Endothelial cell of umbilical vein (primary cell): Measurements from ENCODE around the gene PPP2R2C. TPM values are rescaled to one million over a fixed set of nuclear protein-coding genes. Genes with fewer than 3 reads are reported as not detected.

ENCODE experiments used
- BruUV-seq: library from RNA; stranded (reverse); fragments of 400-500 nt; replicated peaks from 2 replicates; lab custom pipeline; 2021; lab: Mats Ljungman, UMichigan
- CTCF ChIA-PET: fragments of 300-600, 350-600 bp; sonication (Branson Sonifier 250); formaldehyde crosslinking; loops from one replicate; lab custom pipeline; 2021; ENCODE audit warnings: antibody characterized with exemption, inconsistent platforms; lab: Charles Lee
- POLR2A ChIA-PET: fragments of 300-600, 350-600 bp; sonication (Branson Sonifier 250); formaldehyde crosslinking; loops from one replicate; lab custom pipeline; 2021; ENCODE audit warnings: antibody characterized with exemption, inconsistent platforms; lab: Charles Lee
- DNase-seq: peaks from one replicate; pipeline ENCODE4 v3.0.0-alpha.2; 2011; ENCODE audit warnings: low read depth, low spot score
- FAIRE-seq: peaks from 2 replicates; lab custom pipeline; 2011; peaks lifted over from hg19 to GRCh38; lab: Jason Lieb, UNC
- H2AFZ ChIP-seq: 2 replicates; pipeline ENCODE4 v1.6.0; 2012; ENCODE audit warnings: low read depth, low read length, control low read depth, inconsistent platforms
- H3K27ac ChIP-seq: 2 replicates; pipeline ENCODE4 v1.5.1; 2011; ENCODE audit warnings: low read depth, mild to moderate bottlenecking, control low read depth, low read length, moderate library complexity; ENCODE audit not compliant: insufficient read depth
- H3K27me3 ChIP-seq, 2 experiments: 2 replicates each; pipeline versions ENCODE4 v1.6.0 to v1.6.1; 2011; ENCODE audit warnings: low read length in 2 of 2, mixed read lengths in 1 of 2; ENCODE audit not compliant: control insufficient read depth in 2 of 2, insufficient read depth in 2 of 2
- H3K36me3 ChIP-seq, 2 experiments: 2 replicates in 1 of 2; 3 replicates in 1 of 2; pipeline ENCODE4 v1.5.1; 2011; ENCODE audit warnings: low read length in 2 of 2, mild to moderate bottlenecking in 1 of 2, moderate library complexity in 1 of 2; ENCODE audit not compliant: control insufficient read depth in 2 of 2, insufficient read depth in 2 of 2; ENCODE audit errors: extremely low read depth in 1 of 2
- H3K4me1 ChIP-seq: 3 replicates; pipeline ENCODE4 v1.5.1; 2011; ENCODE audit warnings: mild to moderate bottlenecking, low read length; ENCODE audit not compliant: control insufficient read depth, insufficient read depth; ENCODE audit errors: extremely low read depth
- H3K4me2 ChIP-seq: 2 replicates; pipeline ENCODE4 v1.6.1; 2011; ENCODE audit warnings: low read length, control low read depth, mixed read lengths; ENCODE audit not compliant: insufficient read depth
- H3K4me3 ChIP-seq, 3 experiments: fragments of 200-600 bp in 1 of 3; sonication (generic), shearing (Covaris generic) in 1 of 3; replicated peaks in 1 of 3; 2 replicates each; pipeline ENCODE4 v1.5.1; 2011 to 2016; ENCODE audit warnings: control low read depth in 3 of 3, low read length in 3 of 3, mild to moderate bottlenecking in 2 of 3, inconsistent platforms in 1 of 3, low read depth in 1 of 3, moderate library complexity in 1 of 3; ENCODE audit not compliant: insufficient read depth in 1 of 3
- H3K79me2 ChIP-seq: 2 replicates; pipeline ENCODE4 v1.6.0; 2012; ENCODE audit warnings: low read length, inconsistent platforms; ENCODE audit not compliant: control insufficient read depth, insufficient read depth
- H3K9ac ChIP-seq: replicated peaks from 2 replicates; pipeline ENCODE3; 2011; ENCODE audit warnings: low read length, control low read depth; ENCODE audit not compliant: insufficient read depth; ENCODE audit errors: extremely low read depth
- H3K9me1 ChIP-seq: replicated peaks from 3 replicates; pipeline ENCODE4 v1.6.0; 2011; ENCODE audit warnings: mild to moderate bottlenecking, low read length; ENCODE audit not compliant: control insufficient read depth, insufficient read depth; ENCODE audit errors: extremely low read depth
- H3K9me3 ChIP-seq: replicated peaks from 2 replicates; pipeline ENCODE4 v1.5.1; 2012; ENCODE audit warnings: low read length, inconsistent platforms; ENCODE audit not compliant: control insufficient read depth, insufficient read depth
- H4K20me1 ChIP-seq: replicated peaks from 2 replicates; pipeline ENCODE3; 2011; ENCODE audit warnings: mild to moderate bottlenecking, low read length; ENCODE audit not compliant: control insufficient read depth, insufficient read depth; ENCODE audit errors: extremely low read depth
- EZH2 ChIP-seq: IDR thresholded peaks from 2 replicates; pipeline ENCODE4 v1.6.1; 2012; ENCODE audit warnings: borderline replicate concordance, low read depth, mild to moderate bottlenecking, moderate library complexity, low read length, inconsistent platforms; ENCODE audit not compliant: severe bottlenecking
- FOS ChIP-seq: IDR thresholded peaks from 2 replicates; pipeline ENCODE4 v1.6.1; 2011; ENCODE audit warnings: mild to moderate bottlenecking, low read length, moderate library complexity, borderline replicate concordance; ENCODE audit not compliant: insufficient read depth
- GATA2 ChIP-seq: IDR thresholded peaks from 2 replicates; pipeline ENCODE4 v1.7.0; 2011; ENCODE audit warnings: low read depth, mild to moderate bottlenecking, moderate library complexity, mixed read lengths, low read length; ENCODE audit not compliant: insufficient read length, insufficient read depth
- JUN ChIP-seq: IDR thresholded peaks from 2 replicates; pipeline ENCODE4 v1.6.1; 2011; ENCODE audit warnings: borderline replicate concordance, low read depth; ENCODE audit not compliant: insufficient read length, insufficient read depth
- MAX ChIP-seq: IDR thresholded peaks from 2 replicates; pipeline ENCODE4 v1.6.1; 2011; ENCODE audit not compliant: insufficient read depth, insufficient read length
- MYC ChIP-seq: IDR thresholded peaks from one replicate; pipeline ENCODE4 v1.6.1; 2011; ENCODE audit warnings: mild to moderate bottlenecking, low read depth, low read length
- POLR2A ChIP-seq: IDR thresholded peaks from 2 replicates; pipeline ENCODE4 v1.6.1; 2012; ENCODE audit warnings: low read depth, mild to moderate bottlenecking, control low read depth, low read length
- POLR2AphosphoS5 ChIP-seq: IDR thresholded peaks from 2 replicates; pipeline ENCODE4 v1.6.1; 2012; ENCODE audit warnings: low read depth, mild to moderate bottlenecking, control low read depth, low read length, moderate library complexity; ENCODE audit not compliant: insufficient read depth
- dilution Hi-C: fragments of 300-500 bp; cut with MboI; formaldehyde crosslinking; loops from one replicate; pipeline ENCODE4 v1.15.0; 2019; ENCODE audit warnings: low sequenced_read_pairs; ENCODE audit not compliant: extremely low pct_ligation_motif_present
- intact Hi-C: fragments of 100-400 bp; cut with micrococcal nuclease; formaldehyde crosslinking; loops from one replicate; pipeline ENCODE4 v1.10.0; 2022
- polyA plus RNA-seq, 4 experiments: library from polyadenylated mRNA; depleted of rRNA in 3 of 4; stranded (reverse) in 3 of 4; unstranded in 1 of 4; fragments of >200 nt; gene quantifications; 2 replicates each; pipeline versions ENCODE4 v1.2.1 to v1.2.3, GENCODE V29; 2011 to 2012; ENCODE audit warnings: missing spikeins in 1 of 4
- total RNA-seq: library from RNA; stranded (reverse); gene quantifications from 2 replicates; pipeline ENCODE4 v1.2.3, GENCODE V29; 2021
- TF ChIP-seq, protein P1 (sequence below), 2 donors: IDR thresholded peaks; 1 replicate in 1 of 2; 2 replicates in 1 of 2; pipeline ENCODE4 v1.5.1; 2011; ENCODE audit warnings: low read length in 2 of 2, mild to moderate bottlenecking in 2 of 2, moderate library complexity in 2 of 2, control low read depth in 1 of 2, inconsistent platforms in 1 of 2, low read depth in 1 of 2; ENCODE audit not compliant: insufficient read depth in 1 of 2; ENCODE audit errors: extremely low read depth in 1 of 2

The PPP2R2C gene
- total and polyA plus RNA-seq, 2 donors (not counting 3 experiments of a cell fraction or from before 2014, with no cell fraction given), result 0.03 to 0.09 TPM

DNA sequence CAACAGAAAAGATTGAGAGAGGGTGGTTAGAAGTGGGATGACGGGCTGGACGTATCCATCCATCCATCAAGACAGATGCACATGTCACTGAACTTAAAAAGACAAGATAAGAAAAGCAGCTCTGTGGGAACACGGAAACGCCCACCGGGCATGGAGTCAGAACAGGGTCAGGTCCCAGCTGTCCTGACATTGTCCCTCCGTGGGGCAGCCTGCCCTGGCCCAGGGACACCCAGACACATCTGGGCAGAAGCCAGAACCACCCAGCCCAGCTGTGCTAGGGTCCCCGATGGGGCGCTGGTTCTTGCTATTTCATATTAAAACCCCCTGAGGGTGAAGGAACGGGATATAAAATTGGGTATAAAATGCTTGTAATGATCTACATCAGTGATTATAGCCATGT lies 88.5 kb downstream of the PPP2R2C start:
- TF ChIP-seq GATA2, result no peak
- no peak for TF ChIP-seq POLR2A
- no peak for TF ChIP-seq FOS
- TF ChIP-seq, protein P1, sequence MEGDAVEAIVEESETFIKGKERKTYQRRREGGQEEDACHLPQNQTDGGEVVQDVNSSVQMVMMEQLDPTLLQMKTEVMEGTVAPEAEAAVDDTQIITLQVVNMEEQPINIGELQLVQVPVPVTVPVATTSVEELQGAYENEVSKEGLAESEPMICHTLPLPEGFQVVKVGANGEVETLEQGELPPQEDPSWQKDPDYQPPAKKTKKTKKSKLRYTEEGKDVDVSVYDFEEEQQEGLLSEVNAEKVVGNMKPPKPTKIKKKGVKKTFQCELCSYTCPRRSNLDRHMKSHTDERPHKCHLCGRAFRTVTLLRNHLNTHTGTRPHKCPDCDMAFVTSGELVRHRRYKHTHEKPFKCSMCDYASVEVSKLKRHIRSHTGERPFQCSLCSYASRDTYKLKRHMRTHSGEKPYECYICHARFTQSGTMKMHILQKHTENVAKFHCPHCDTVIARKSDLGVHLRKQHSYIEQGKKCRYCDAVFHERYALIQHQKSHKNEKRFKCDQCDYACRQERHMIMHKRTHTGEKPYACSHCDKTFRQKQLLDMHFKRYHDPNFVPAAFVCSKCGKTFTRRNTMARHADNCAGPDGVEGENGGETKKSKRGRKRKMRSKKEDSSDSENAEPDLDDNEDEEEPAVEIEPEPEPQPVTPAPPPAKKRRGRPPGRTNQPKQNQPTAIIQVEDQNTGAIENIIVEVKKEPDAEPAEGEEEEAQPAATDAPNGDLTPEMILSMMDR (IDR thresholded peaks at IDR 0.05; ENCODE audit: extremely low read depth in 1 of 2, insufficient read depth in 1 of 2, low read depth in 1 of 2, low read length in 2 of 2), result no peak
- no peak for TF ChIP-seq MAX
- no peak for TF ChIP-seq JUN
- no peak for TF ChIP-seq POLR2AphosphoS5
- TF ChIP-seq MYC, result no peak
- TF ChIP-seq EZH2, result no peak
- H3K36me3 ChIP-seq, result no peaks in the 10 kb centered on the region
- dilution Hi-C loops (no loop called here), intact Hi-C loops (no loop called here)
- no peaks in the 10 kb centered on the region for H4K20me1 ChIP-seq
- H3K27me3 ChIP-seq, result peaks cover 0 to 2% of the 10 kb centered on the region in 2 experiments
- no peaks in the 10 kb centered on the region for H3K9me3 ChIP-seq
- H3K27ac ChIP-seq, result no peak overlapping the region
- no peaks in the 10 kb centered on the region for H3K79me2 ChIP-seq
- CTCF ChIA-PET, result no interaction called here
- H3K9me1 ChIP-seq, result no peaks in the 10 kb centered on the region
- POLR2A ChIA-PET, result no interaction called here
- no peak overlapping the region for H3K9ac ChIP-seq
- H3K4me2 ChIP-seq, result no peak overlapping the region
- H2AFZ ChIP-seq, result no peak overlapping the region
- DNase-seq (no peak), FAIRE-seq (no peak)
- no peak overlapping the region for H3K4me3 ChIP-seq
- no peaks in the 10 kb centered on the region for H3K4me1 ChIP-seq
- BruUV-seq, result no TSS peak
